Measurements from ENCODE around the gene PEX11G. TPM values are rescaled to one million over a fixed set of nuclear protein-coding genes. Genes with fewer than 3 reads are reported as not detected.
A peak's percentile ranks its signal among the peaks of the same experiment; 100 is the strongest.
"Not testable (repeated sequence)": the region's sequence is repeated elsewhere in the genome, so short reads cannot be mapped to it uniquely, and the experiment has no call there.

The PEX11G gene
- total RNA-seq, 1 donor from 2014 or later: 1.9 TPM

- DNase-seq (ENCODE audit: low read depth, low spot score): no peak
Measured at GRCh38 chr19:7469669-7470285, 19.1 kb downstream of the PEX11G start.

DNA sequence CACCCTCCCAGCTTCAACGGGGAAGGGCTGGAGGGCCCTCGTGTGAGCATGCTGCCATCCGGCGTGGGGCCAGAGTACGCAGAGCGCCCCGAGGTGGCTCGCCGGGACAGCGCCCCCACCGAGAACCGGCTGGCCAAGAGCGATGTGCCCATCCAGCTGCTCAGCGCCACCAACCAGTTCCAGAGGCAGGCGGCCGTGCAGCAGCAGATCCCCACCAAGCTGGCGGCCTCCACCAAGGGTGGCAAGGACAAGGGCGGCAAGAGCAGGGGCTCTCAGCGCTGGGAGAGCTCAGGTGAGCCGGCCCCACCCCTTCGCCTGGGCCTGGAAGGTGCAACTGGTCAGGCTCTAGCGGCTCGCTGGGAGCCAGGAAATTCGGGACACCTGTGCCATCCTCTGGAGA, 20.0 kb downstream of the PEX11G start:
- DNase-seq (ENCODE audit: low read depth, low spot score): no peak

DNA sequence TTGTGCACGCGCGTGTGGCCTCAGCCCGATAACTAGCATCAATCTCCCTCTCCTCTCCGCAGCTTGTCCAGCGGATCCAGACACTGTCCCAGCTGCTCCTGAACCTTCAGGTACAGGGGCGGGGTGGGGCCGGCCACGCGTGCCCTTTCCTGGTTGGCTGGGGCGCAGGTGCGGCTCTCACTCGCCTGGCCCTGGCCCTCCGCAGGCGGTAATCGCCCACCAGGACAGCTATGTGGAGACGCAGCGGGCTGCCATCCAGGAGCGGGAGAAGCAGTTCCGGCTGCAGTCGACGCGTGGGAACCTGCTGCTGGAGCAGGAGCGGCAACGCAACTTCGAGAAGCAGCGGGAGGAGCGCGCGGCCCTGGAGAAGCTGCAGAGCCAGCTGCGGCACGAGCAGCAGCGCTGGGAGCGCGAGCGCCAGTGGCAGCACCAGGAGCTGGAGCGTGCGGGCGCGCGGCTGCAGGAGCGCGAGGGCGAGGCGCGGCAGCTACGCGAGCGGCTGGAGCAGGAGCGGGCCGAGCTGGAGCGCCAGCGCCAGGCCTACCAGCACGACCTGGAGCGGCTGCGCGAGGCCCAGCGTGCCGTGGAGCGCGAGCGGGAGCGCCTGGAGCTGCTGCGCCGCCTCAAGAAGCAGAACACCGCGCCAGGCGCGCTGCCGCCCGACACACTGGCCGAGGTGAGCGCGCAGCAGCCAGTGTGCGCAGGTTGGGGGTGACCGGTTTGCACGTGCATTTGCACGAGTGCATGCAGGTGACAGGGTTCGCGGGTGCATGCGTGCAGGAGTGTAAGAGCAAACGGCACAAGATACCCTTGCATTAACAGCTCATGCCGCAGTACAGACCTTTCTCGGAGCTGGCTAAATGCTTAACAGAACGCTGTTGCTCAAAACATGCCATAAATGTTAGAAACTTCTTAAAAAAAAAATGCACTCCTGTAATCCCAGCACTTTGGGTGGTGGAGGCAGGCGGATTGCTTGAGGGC, 21.5 kb downstream of the PEX11G start:
- no peak for DNase-seq (ENCODE audit: low read depth, low spot score)

DNA sequence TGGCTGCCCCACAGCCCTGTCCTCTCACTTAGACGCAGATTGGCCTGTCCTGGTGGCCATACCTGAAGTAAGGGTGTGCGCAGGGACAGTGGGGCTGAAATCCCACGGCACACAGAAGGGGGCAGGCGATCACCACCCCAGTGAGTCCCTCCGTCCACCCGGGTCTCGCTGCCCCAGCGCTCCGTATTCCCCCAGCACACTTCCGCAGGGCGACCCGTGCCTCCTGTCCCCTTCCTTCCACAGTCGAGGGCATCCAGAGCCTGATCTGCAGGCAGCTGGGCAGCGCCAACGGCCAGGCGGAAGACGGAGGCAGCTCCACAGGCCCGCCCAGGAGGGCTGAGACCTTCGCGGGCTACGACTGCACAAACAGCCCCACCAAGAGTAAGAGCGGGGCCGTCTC, 25.3 kb downstream of the PEX11G start:
- DNase-seq (ENCODE audit: low read depth, low spot score): no peak

DNA sequence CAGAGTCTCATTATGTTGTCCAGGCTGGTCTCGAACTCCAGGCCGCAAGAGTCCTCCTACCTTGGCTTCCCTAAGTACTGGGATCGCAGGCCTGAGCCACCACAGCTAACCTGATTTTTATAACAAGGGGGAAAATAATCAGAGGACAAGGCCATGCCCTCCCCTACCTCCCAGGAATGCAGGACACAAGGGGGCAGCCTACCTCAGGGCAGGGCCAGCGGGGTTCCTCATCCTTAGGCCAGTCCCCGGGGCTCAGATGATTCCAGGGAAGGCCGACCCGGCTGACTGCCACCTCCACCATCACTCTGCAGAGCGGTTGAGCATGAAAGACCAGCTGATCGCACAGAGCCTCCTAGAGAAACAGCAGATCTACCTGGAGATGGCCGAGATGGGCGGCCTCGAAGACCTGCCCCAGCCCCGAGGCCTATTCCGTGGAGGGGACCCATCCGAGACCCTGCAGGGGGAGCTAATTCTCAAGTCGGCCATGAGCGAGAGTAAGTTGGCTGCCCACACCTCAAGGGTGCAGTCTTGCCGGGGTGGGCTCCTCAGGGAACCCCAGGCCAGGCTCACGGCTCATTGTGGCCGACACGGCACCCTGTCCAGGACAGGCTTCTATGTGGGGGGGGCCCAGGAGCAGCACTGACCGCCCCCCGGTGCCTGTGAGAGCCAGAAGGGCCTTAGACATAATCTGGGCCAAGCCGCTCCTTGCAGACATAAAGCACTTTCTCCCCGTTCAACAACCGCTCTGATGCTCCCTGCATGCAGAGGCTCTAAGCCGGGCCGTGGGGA, 26.8 kb downstream of the PEX11G start:
- DNase-seq (ENCODE audit: low read depth, low spot score): no peak

- DNase-seq (ENCODE audit: low read depth, low spot score): no peak
Measured at GRCh38 chr19:7460562-7460966, 28.3 kb downstream of the PEX11G start.

GRCh38 chr19:7459773-7460172, 29.1 kb downstream of the PEX11G start:
- no peak for DNase-seq (ENCODE audit: low read depth, low spot score)

- DNase-seq (ENCODE audit: low read depth, low spot score): no peak
Measured at GRCh38 chr19:7458675-7459074, 30.2 kb downstream of the PEX11G start.

GRCh38 chr19:7456964-7457541, 31.8 kb downstream of the PEX11G start:
- no peak for DNase-seq (ENCODE audit: low read depth, low spot score)

- DNase-seq (ENCODE audit: low read depth, low spot score): no peak
Measured at GRCh38 chr19:7455600-7456296, 33.1 kb downstream of the PEX11G start.

- no peak for DNase-seq (ENCODE audit: low read depth, low spot score)
Measured at GRCh38 chr19:7454998-7455397, 33.8 kb downstream of the PEX11G start.

DNA sequence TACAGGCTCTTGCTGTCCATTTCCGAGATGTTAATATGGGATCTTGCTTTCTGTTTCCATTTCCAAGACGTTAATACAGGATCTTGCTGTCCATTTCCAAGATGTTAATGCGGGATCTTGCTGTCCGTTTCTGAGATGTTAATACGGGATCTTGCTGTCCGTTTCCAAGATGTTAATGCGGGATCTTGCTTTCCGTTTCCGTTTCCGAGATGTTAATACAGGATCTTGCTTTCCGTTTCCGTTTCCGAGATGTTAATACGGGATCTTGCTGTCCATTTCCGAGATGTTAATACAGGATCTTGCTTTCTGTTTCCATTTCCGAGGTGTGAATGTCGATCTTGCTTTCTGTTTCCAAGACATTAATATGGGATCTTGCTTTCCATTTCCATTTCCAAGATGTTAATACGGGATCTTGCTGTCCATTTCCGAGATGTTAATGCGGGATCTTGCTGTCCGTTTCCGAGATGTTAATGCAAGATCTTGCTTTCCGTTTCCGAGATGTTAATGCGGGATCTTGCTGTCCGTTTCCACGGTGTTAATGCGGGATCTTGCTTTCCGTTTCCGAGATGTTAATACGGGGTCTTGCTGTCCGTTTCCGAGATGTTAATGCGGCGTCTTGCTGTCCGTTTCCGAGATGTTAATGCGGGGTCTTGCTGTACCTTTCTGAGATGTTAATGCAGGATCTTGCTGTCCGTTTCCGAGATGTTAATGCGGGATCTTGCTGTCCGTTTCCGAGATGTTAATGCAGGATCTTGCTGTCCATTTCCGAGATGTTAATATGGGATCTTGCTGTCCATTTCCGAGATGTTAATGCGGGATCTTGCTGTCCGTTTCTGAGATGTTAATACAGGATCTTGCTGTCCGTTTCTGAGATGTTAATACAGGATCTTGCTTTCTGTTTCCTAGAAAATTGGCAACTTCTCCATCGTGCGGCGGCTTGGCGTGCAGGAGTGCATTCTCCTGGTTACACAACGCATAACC, 38.3 kb downstream of the PEX11G start:
- DNase-seq (ENCODE audit: low read depth, low spot score): peak; percentile 36

DNA sequence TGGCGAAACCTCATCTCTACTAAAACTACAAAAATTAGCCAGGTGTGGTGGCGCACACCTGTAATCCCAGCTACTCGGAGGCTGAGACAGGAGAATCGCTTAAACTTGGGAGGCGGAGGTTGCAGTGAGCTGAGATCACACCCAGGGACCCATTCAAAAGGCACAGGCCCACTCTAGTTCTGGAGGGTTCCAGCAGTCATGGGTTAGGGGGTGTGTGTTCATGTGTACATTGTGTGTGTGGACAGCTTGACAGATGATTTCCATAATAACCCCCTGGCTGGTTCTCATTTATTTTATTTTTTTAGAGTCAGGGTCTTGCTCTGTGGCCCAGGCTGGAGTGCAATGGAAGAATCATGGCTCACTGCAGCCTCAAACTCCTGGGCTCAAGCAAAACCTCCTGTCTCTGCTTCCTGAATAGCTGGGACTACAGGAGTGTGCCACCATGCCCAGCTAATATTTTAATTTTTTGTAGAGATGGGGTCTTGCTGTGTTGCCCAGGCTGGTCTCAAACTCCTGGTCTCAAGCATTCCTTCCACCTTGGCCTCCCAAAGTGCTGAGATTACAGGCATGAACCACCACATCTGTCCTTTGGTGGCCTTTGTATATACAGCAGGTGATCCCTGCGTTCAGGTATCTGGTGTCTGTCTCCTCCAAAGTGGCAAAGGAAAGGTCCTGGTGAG, 39.3 kb downstream of the PEX11G start:
- DNase-seq (ENCODE audit: low read depth, low spot score): not testable (repeated sequence)

DNA sequence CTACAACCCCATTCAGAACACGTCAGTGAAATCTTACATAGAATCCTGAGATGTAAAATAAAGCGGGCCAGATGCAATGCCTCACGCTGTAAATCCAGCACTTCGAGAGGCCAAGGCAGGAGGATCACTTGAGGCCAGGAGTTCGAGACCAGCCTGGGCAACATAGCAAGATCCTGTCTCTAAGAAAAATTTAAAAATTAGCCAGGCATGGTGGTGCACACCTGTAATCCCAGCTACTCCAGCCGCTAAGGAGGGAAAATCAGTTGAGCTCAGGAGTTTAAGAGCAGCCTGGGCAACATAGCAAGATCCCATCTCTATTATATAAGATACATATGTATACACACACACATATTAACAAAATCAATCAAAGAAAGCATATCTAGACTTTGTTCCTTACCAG, 41.2 kb downstream of the PEX11G start:
- no peak for DNase-seq (ENCODE audit: low read depth, low spot score)

GRCh38 chr19:7445104-7445503, 43.7 kb downstream of the PEX11G start:
- no peak for DNase-seq (ENCODE audit: low read depth, low spot score)

- DNase-seq (ENCODE audit: low read depth, low spot score): no peak
Measured at GRCh38 chr19:7444042-7444441, 44.8 kb downstream of the PEX11G start.

- DNase-seq (ENCODE audit: low read depth, low spot score): no peak
Measured at GRCh38 chr19:7442423-7442822, 46.4 kb downstream of the PEX11G start.

DNA sequence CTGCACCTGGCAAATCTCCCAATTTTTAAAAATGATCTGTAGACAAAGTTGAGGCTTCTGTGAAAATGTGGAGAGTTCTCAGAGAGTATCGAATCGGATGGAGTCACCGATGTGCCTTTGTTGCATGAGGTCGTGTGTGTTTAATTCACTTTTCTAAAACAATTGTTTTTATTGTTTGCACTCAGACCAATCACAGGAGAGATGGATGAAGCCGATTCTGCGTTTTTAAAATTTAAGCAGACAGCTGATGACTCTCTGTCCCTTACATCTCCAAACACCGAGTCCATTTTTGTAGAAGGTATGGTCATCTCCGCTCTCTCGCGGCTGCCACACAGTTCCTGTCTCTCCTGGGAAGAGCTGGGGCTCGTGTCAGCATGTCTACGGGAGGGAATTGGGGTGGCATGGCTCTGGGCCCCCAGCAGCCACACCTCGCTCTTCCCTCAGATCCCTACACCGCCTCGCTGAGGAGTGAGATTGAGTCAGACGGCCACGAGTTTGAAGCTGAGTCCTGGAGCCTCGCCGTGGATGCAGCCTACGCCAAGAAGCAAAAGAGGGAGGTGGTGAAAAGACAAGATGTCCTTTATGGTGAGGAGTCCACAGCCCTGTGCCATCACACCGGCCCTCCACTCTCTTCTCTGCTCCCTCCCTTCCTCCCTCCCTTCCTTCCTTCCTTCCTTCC, 47.2 kb downstream of the PEX11G start:
- DNase-seq (ENCODE audit: low read depth, low spot score): no peak

Measured in pulmonary artery endothelial cell (primary cell).